ENCODE data around the gene TBC1D9B.

GRCh38 chr5:179875741-179876609 is 31.7 kb downstream of the TBC1D9B start:
- TF ChIP-seq, protein P1, sequence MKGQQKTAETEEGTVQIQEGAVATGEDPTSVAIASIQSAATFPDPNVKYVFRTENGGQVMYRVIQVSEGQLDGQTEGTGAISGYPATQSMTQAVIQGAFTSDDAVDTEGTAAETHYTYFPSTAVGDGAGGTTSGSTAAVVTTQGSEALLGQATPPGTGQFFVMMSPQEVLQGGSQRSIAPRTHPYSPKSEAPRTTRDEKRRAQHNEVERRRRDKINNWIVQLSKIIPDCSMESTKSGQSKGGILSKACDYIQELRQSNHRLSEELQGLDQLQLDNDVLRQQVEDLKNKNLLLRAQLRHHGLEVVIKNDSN (IDR thresholded peaks at IDR 0.05), result no peak
- TF ChIP-seq RAD21 (IDR thresholded peaks at IDR 0.05; ENCODE audit: low read depth) (no peak), ZBTB7A (IDR thresholded peaks at IDR 0.05; ENCODE audit: low read depth) (no peak), CREB1 (IDR thresholded peaks at IDR 0.05; ENCODE audit: low read depth) (no peak), EP300 (IDR thresholded peaks at IDR 0.05; ENCODE audit: borderline replicate concordance) (no peak), YY1 (IDR thresholded peaks at IDR 0.05; ENCODE audit: low read depth) (no peak), CEBPB (IDR thresholded peaks at IDR 0.05) (no peak), TEAD4 (IDR thresholded peaks at IDR 0.05) (no peak), REST (IDR thresholded peaks at IDR 0.05; ENCODE audit: low read depth) (no peak), EGR1 (IDR thresholded peaks at IDR 0.05) (no peak)
